Mononuclear cell (primary cell): ENCODE measurements around the gene KCNJ18. TPM values are rescaled to one million over a fixed set of nuclear protein-coding genes. Genes with fewer than 3 reads are reported as not detected.
"Not testable (repeated sequence)": the region's sequence is repeated elsewhere in the genome, so short reads cannot be mapped to it uniquely, and the experiment has no call there.

ENCODE experiments used
- H3K27me3 ChIP-seq: 2 replicates; pipeline ENCODE4 v1.6.0; 2011; ENCODE audit warnings: low read length, control low read depth; ENCODE audit not compliant: insufficient read depth
- H3K4me1 ChIP-seq: 2 replicates; pipeline ENCODE4 v1.5.1; 2011; ENCODE audit warnings: mild to moderate bottlenecking, low read length, control low read depth; ENCODE audit not compliant: insufficient read depth
- H3K4me3 ChIP-seq: 2 replicates; pipeline ENCODE4 v1.5.1; 2011; ENCODE audit warnings: mild to moderate bottlenecking, low read length, moderate library complexity
- H3K9me3 ChIP-seq: 2 replicates; pipeline ENCODE4 v1.5.1; 2011; ENCODE audit warnings: low read depth, mild to moderate bottlenecking, control low read depth, low read length
- total RNA-seq: library from RNA; depleted of rRNA; stranded (reverse); fragments of >200 nt; gene quantifications from one replicate; pipeline ENCODE4 v1.2.3, GENCODE V29; 2012

KCNJ18 gene
- total RNA-seq, 1 donor, result not detected

GRCh38 chr17:21744151-21744550, 51.8 kb downstream of the KCNJ18 start:
- not testable (repeated sequence) for H3K4me1 ChIP-seq, H3K9me3 ChIP-seq, H3K4me3 ChIP-seq, H3K27me3 ChIP-seq

- not testable (repeated sequence) for H3K4me1 ChIP-seq, H3K4me3 ChIP-seq, H3K27me3 ChIP-seq, H3K9me3 ChIP-seq
Observed at GRCh38 chr17:21744621-21745020, 52.3 kb downstream of the KCNJ18 start.

- not testable (repeated sequence) for H3K4me3 ChIP-seq, H3K4me1 ChIP-seq, H3K9me3 ChIP-seq, H3K27me3 ChIP-seq
Observed at GRCh38 chr17:21745385-21746054, 53.2 kb downstream of the KCNJ18 start.

GRCh38 chr17:21746415-21746814, 54.1 kb downstream of the KCNJ18 start:
- not testable (repeated sequence) for H3K4me3 ChIP-seq, H3K27me3 ChIP-seq, H3K9me3 ChIP-seq, H3K4me1 ChIP-seq

GRCh38 chr17:21747195-21747915, 55.0 kb downstream of the KCNJ18 start:
- not testable (repeated sequence) for H3K4me1 ChIP-seq, H3K27me3 ChIP-seq

GRCh38 chr17:21748686-21749085, 56.4 kb downstream of the KCNJ18 start:
- H3K4me1 ChIP-seq, H3K27me3 ChIP-seq, H3K9me3 ChIP-seq, H3K4me3 ChIP-seq: not testable (repeated sequence)

More at GRCh38 chr17:21747195-21747915, 55.0 kb downstream of the KCNJ18 start:
- H3K4me3 ChIP-seq, H3K9me3 ChIP-seq: not testable (repeated sequence)

- not testable (repeated sequence) for H3K27me3 ChIP-seq, H3K4me3 ChIP-seq, H3K4me1 ChIP-seq, H3K9me3 ChIP-seq
Observed at GRCh38 chr17:21749696-21750531, 57.6 kb downstream of the KCNJ18 start.

GRCh38 chr17:21751111-21751510, 58.8 kb downstream of the KCNJ18 start:
- H3K4me1 ChIP-seq, H3K9me3 ChIP-seq, H3K4me3 ChIP-seq, H3K27me3 ChIP-seq: not testable (repeated sequence)
